Left cardiac atrium (tissue), 4 donors: Measurements from ENCODE around the gene APOBEC3B. TPM values are rescaled to one million over a fixed set of nuclear protein-coding genes. Genes with fewer than 3 reads are reported as not detected.
"Not testable (repeated sequence)": the region's sequence is repeated elsewhere in the genome, so short reads cannot be mapped to it uniquely, and the experiment has no call there.

Source experiments
- ATAC-seq, 2 donors: fragments of 200-7000 bp; cut with Tn5 transposase; one replicate each; pipeline ENCODE4 v1.9.1; 2020; ENCODE audit warnings: mild to moderate bottlenecking in 2 of 2, moderate library complexity in 2 of 2
- DNase-seq: peaks from one replicate; pipeline ENCODE4 v3.0.0-alpha.2; 2020
- intact Hi-C, 2 donors: fragments of 100-400 bp; cut with DNase I; formaldehyde crosslinking; loops; one replicate each; pipeline versions ENCODE4 v1.14.1 to v1.15.1; 2022 to 2023
- long read RNA-seq: library from polyadenylated mRNA; unstranded; transcript quantifications from one replicate; pipeline ENCODE4 v2.0.0, GENCODE V29; 2021
- total RNA-seq, 2 donors: library from RNA; stranded (reverse); fragmentation: NEBNext Ultra II Directional; extraction: Animal tissue kit (Norgen Biotek cat#: 25700); gene quantifications; one replicate each; pipeline ENCODE4 v1.2.1, GENCODE V29; 2021
- donor health status: DM: no; HTN: yes; CAD: no.
- donor health status: DM: no; HTN: yes; CAD: no; lungs with severe emphysema.
- donor health status: DM: yes; HTN: yes; CAD: no.
- donor health status: Dilated cardiomyopathy.

The APOBEC3B gene
- total RNA-seq, result 1 to 10 TPM; 1.5 to 1.6 TPM
- long read RNA-seq, partial matches to known transcripts, result 1 of 1 reads
- long read RNA-seq, other reads (novel, unspliced or antisense), result 0 of 1 reads

GRCh38 chr22:38981992-38982927 is at the start of gene APOBEC3B:
Gene APOBEC3B, plus strand, starts transcription at chr22:38982347. Its CDS starts 107 bp downstream, at chr22:38982454.
- intact Hi-C loops, result no loop called here
- ATAC-seq, result peak; percentile 98 to 99
- peak; percentile 90 for DNase-seq

- ATAC-seq (peak in 1 of 2 donors; percentile 77), DNase-seq (peak; percentile 65)
- intact Hi-C loops, result no loop called here
These were observed 47.1 kb upstream of the APOBEC3B start for GRCh38 chr22:38935023-38935422.

- ATAC-seq (no peak), DNase-seq (no peak)
- intact Hi-C loops, result no loop called here
These were observed 46.5 kb upstream of the APOBEC3B start for GRCh38 chr22:38935616-38936015.

- DNase-seq (no peak), ATAC-seq (no peak)
- intact Hi-C loops, result no loop called here
These were observed 45.6 kb upstream of the APOBEC3B start for GRCh38 chr22:38936562-38936961.

GRCh38 chr22:38937036-38937435 is 45.1 kb upstream of the APOBEC3B start:
- DNase-seq, result no peak
- ATAC-seq, result no peak
- intact Hi-C loops, result no loop called here

- no peak for DNase-seq
- intact Hi-C loops, result no loop called here
- ATAC-seq, result no peak
These were observed 44.6 kb upstream of the APOBEC3B start for GRCh38 chr22:38937541-38937940.

- ATAC-seq (no peak), DNase-seq (no peak)
- intact Hi-C loops, result no loop called here
These were observed 43.9 kb upstream of the APOBEC3B start for GRCh38 chr22:38938221-38938620.

GRCh38 chr22:38938925-38939324 is 43.2 kb upstream of the APOBEC3B start:
- intact Hi-C loops, result no loop called here
- ATAC-seq (no peak), DNase-seq (no peak)

GRCh38 chr22:38940811-38941384 is 41.2 kb upstream of the APOBEC3B start:
- DNase-seq (no peak), ATAC-seq (no peak)
- intact Hi-C loops, result loop anchor here in 1 of 2 donors (10.0 kb wide), 1 partner anchor 54 kb away; no protein-coding TSS in a partner anchor

- ATAC-seq (peak; percentile 15 to 35), DNase-seq (no peak)
- intact Hi-C loops, result loop anchor here in 1 of 2 donors (10.0 kb wide), 1 partner anchor 53 kb away; no protein-coding TSS in a partner anchor
These were observed 40.6 kb upstream of the APOBEC3B start for GRCh38 chr22:38941488-38941987.

GRCh38 chr22:38942702-38943101 is 39.4 kb upstream of the APOBEC3B start:
- DNase-seq (no peak), ATAC-seq (no peak)
- intact Hi-C loops, result loop anchor here in 1 of 2 donors (10.0 kb wide), 1 partner anchor 52 kb away; no protein-coding TSS in a partner anchor

GRCh38 chr22:38943201-38943600 is 38.9 kb upstream of the APOBEC3B start:
- no peak for ATAC-seq

GRCh38 chr22:38943882-38944281 is 38.3 kb upstream of the APOBEC3B start:
- ATAC-seq, result no peak
- intact Hi-C loops, result loop anchor here in 1 of 2 donors (10.0 kb wide), 1 partner anchor 51 kb away; no protein-coding TSS in a partner anchor
- no peak for DNase-seq

More at GRCh38 chr22:38943201-38943600, 38.9 kb upstream of the APOBEC3B start:
- intact Hi-C loops, result loop anchor here in 1 of 2 donors (10.0 kb wide), 1 partner anchor 52 kb away; no protein-coding TSS in a partner anchor
- no peak for DNase-seq

GRCh38 chr22:38944653-38945052 is 37.5 kb upstream of the APOBEC3B start:
- no peak for DNase-seq
- intact Hi-C loops, result loop anchor here in 1 of 2 donors (10.0 kb wide), 1 partner anchor 50 kb away; no protein-coding TSS in a partner anchor
- ATAC-seq, result no peak

- intact Hi-C loops, result loop anchor here in 1 of 2 donors (10.0 kb wide), 1 partner anchor 49 kb away; no protein-coding TSS in a partner anchor
- not testable (repeated sequence) for ATAC-seq
These were observed 36.3 kb upstream of the APOBEC3B start for GRCh38 chr22:38945706-38946338.

GRCh38 chr22:38946771-38947170 is 35.4 kb upstream of the APOBEC3B start:
- intact Hi-C loops, result loop anchor here in 1 of 2 donors (10.0 kb wide), 1 partner anchor 48 kb away; no protein-coding TSS in a partner anchor
- ATAC-seq (no peak), DNase-seq (no peak)

More at GRCh38 chr22:38945706-38946338, 36.3 kb upstream of the APOBEC3B start:
- not testable (repeated sequence) for DNase-seq

- intact Hi-C loops, result loop anchor here in 1 of 2 donors (10.0 kb wide), 1 partner anchor 47 kb away; no protein-coding TSS in a partner anchor
- ATAC-seq (no peak), DNase-seq (no peak)
These were observed 34.6 kb upstream of the APOBEC3B start for GRCh38 chr22:38947321-38948140.
